ENCODE measurements around the gene TMEM178B.

- no peak for TF ChIP-seq EZH2 (IDR thresholded peaks at IDR 0.05; ENCODE audit: low read depth)
- TF ChIP-seq, protein P1, sequence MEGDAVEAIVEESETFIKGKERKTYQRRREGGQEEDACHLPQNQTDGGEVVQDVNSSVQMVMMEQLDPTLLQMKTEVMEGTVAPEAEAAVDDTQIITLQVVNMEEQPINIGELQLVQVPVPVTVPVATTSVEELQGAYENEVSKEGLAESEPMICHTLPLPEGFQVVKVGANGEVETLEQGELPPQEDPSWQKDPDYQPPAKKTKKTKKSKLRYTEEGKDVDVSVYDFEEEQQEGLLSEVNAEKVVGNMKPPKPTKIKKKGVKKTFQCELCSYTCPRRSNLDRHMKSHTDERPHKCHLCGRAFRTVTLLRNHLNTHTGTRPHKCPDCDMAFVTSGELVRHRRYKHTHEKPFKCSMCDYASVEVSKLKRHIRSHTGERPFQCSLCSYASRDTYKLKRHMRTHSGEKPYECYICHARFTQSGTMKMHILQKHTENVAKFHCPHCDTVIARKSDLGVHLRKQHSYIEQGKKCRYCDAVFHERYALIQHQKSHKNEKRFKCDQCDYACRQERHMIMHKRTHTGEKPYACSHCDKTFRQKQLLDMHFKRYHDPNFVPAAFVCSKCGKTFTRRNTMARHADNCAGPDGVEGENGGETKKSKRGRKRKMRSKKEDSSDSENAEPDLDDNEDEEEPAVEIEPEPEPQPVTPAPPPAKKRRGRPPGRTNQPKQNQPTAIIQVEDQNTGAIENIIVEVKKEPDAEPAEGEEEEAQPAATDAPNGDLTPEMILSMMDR (conservative IDR thresholded peaks at IDR 0.05): no peak
These were observed 214.8 kb downstream of the TMEM178B start for GRCh38 chr7:141288626-141289025.

Measured in PC-9 (cell line).